Mesenchymal stem cell (in vitro differentiated cells and primary cell): ENCODE results near the gene BAHCC1.

ENCODE experiments used
- DNase-seq: peaks from one replicate; pipeline ENCODE4 v3.0.0-alpha.2; 2013
- H2AFZ ChIP-seq: one replicate; pipeline ENCODE4 v1.6.1; 2013; ENCODE audit warnings: low read depth, mild to moderate bottlenecking, control low read depth, inconsistent platforms, low read length, moderate library complexity
- H2AK5ac ChIP-seq: 2 replicates; pipeline ENCODE4 v1.6.1; 2013; ENCODE audit warnings: low read length, moderate library complexity, mild to moderate bottlenecking, inconsistent platforms; ENCODE audit not compliant: severe bottlenecking
- H2BK120ac ChIP-seq: one replicate; pipeline ENCODE4 v1.6.1; 2013; ENCODE audit warnings: low read depth, mild to moderate bottlenecking, inconsistent platforms, low read length, moderate library complexity
- H2BK12ac ChIP-seq, 2 experiments: one replicate each; pipeline ENCODE4 v1.6.1; 2013; ENCODE audit warnings: inconsistent platforms in 2 of 2, low read length in 2 of 2, mild to moderate bottlenecking in 2 of 2, moderate library complexity in 2 of 2, control low read depth in 1 of 2
- H2BK15ac ChIP-seq: one replicate; pipeline ENCODE4 v1.6.1; 2013; ENCODE audit warnings: mild to moderate bottlenecking, low read depth, inconsistent platforms; ENCODE audit not compliant: poor library complexity, severe bottlenecking
- H2BK5ac ChIP-seq: 2 replicates; pipeline ENCODE4 v1.6.1; 2013; ENCODE audit warnings: low read depth, mild to moderate bottlenecking, low read length, control low read depth, inconsistent platforms; ENCODE audit not compliant: poor library complexity, severe bottlenecking
- H3K14ac ChIP-seq, 2 experiments: one replicate each; pipeline ENCODE4 v1.6.1; 2013; ENCODE audit warnings: inconsistent platforms in 2 of 2, low read length in 2 of 2, control low read depth in 1 of 2, mild to moderate bottlenecking in 1 of 2, moderate library complexity in 1 of 2
- H3K18ac ChIP-seq, 2 experiments: one replicate each; pipeline ENCODE4 v1.6.1; 2013; ENCODE audit warnings: inconsistent platforms in 2 of 2, low read length in 2 of 2, control low read depth in 1 of 2, low read depth in 1 of 2, mild to moderate bottlenecking in 1 of 2
- H3K23ac ChIP-seq, 2 experiments: one replicate each; pipeline ENCODE4 v1.6.1; 2013; ENCODE audit warnings: inconsistent platforms in 2 of 2, low read length in 2 of 2, mild to moderate bottlenecking in 2 of 2, moderate library complexity in 2 of 2, control low read depth in 1 of 2
- H3K27ac ChIP-seq: 2 replicates; pipeline ENCODE4 v1.5.1; 2013; ENCODE audit warnings: mild to moderate bottlenecking, moderate library complexity, low read length, control low read depth, inconsistent platforms; ENCODE audit not compliant: poor library complexity, severe bottlenecking
- H3K27me3 ChIP-seq, 2 experiments: 2 replicates each; pipeline versions ENCODE4 v1.6.1 to v1.7.0; 2013; ENCODE audit warnings: low read length in 2 of 2, mild to moderate bottlenecking in 2 of 2, moderate library complexity in 2 of 2, control low read depth in 1 of 2, inconsistent platforms in 1 of 2; ENCODE audit not compliant: control insufficient read depth in 1 of 2, insufficient read depth in 1 of 2
- H3K36me3 ChIP-seq, 2 experiments: 2 replicates each; pipeline versions ENCODE4 v1.6.1 to v1.7.0; 2013; ENCODE audit warnings: low read length in 2 of 2, control low read depth in 1 of 2, inconsistent platforms in 1 of 2, low read depth in 1 of 2, mild to moderate bottlenecking in 1 of 2; ENCODE audit not compliant: insufficient read depth in 2 of 2, control insufficient read depth in 1 of 2
- H3K4ac ChIP-seq, 2 experiments: one replicate each; pipeline ENCODE4 v1.6.1; 2013; ENCODE audit warnings: inconsistent platforms in 2 of 2, low read length in 2 of 2, mild to moderate bottlenecking in 2 of 2, moderate library complexity in 2 of 2, control low read depth in 1 of 2, low read depth in 1 of 2
- H3K4me1 ChIP-seq: 2 replicates; pipeline ENCODE4 v1.6.1; 2013; ENCODE audit warnings: low read depth, low read length, control low read depth; ENCODE audit not compliant: control insufficient read depth, insufficient read depth
- H3K4me2 ChIP-seq: 2 replicates; pipeline ENCODE4 v1.6.1; 2013; ENCODE audit warnings: low read length, mild to moderate bottlenecking, inconsistent platforms; ENCODE audit not compliant: poor library complexity, severe bottlenecking
- H3K4me3 ChIP-seq, 2 experiments: 2 replicates each; pipeline versions ENCODE4 v1.5.1 to v1.7.0; 2013; ENCODE audit warnings: low read length in 2 of 2, mild to moderate bottlenecking in 2 of 2, control low read depth in 1 of 2, low read depth in 1 of 2; ENCODE audit not compliant: insufficient read depth in 1 of 2
- H3K79me1 ChIP-seq: replicated peaks from 2 replicates; pipeline ENCODE4 v1.6.1; 2013; ENCODE audit warnings: mild to moderate bottlenecking, control low read depth, low read length, inconsistent platforms; ENCODE audit not compliant: poor library complexity, severe bottlenecking
- H3K9ac ChIP-seq: 2 replicates; pipeline ENCODE4 v1.7.0; 2013; ENCODE audit warnings: mild to moderate bottlenecking, low read length, moderate library complexity
- H3K9me3 ChIP-seq: 2 replicates; pipeline ENCODE4 v1.7.0; 2013; ENCODE audit warnings: mild to moderate bottlenecking, low read length; ENCODE audit not compliant: control insufficient read depth
- H4K8ac ChIP-seq: one replicate; pipeline ENCODE4 v1.6.1; 2013; ENCODE audit warnings: inconsistent platforms, mild to moderate bottlenecking, low read length, moderate library complexity
- H4K91ac ChIP-seq: one replicate; pipeline ENCODE4 v1.6.1; 2013; ENCODE audit warnings: mild to moderate bottlenecking, low read length, inconsistent platforms
- WGBS: methylation state at CpG from one replicate; pipeline ENCODE4 v1.1.7; 2013; ENCODE audit warnings: mixed read lengths; 5-methylcytosine and 5-hydroxymethylcytosine counted together

Gene BAHCC1

DNA sequence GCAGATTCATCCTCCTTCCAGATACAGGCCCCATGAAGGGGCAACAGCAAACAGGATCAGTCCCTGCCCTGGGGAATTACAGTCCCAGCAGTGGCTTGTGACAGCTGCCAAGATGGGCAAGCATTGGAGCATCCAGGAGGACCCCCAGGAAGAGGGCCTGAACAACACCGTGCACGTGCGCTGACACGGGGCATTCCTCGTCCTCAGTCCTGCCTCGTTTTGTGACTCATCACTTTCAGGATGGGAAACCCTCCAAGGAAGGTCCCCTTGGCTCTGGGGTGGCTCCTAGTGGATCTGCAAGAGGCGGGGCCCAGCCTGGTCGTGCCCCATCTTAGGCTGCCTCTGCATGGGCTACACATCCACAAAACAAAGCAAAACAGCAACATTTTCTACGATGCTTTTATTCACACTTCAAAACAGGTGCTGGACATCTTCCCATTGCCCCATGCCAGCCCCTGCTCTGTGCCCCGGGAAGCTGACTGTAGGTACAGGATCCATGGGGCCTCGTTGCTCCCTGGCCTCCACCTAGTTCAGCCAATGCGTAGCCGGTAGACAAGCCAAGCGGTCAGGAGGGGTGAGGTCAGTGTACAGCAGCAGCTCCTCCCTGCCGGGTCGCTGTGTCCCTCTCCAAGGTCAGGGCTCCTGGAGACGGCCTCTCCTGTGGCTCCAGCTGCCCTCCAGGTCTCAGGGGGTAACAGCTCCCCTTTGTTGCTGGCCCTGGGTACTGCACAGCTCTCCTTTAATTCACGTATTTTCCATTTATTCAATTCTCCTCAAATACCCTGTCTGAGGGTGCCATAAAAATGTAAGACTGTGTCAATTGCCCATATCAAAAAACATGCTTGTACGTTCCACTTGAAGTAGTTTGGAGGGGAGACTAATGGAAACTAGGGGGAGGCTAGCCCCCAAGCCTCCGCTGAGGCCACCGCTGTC lies 85.1 kb downstream of the BAHCC1 start:
- no peak overlapping the region for H2AFZ ChIP-seq
- H3K18ac ChIP-seq = peak overlapping the region in 1 of 2 experiments; percentile 67
- peaks cover 42% of the 10 kb centered on the region for H3K4me1 ChIP-seq
- H2BK5ac ChIP-seq = no peak overlapping the region
- peak overlapping the region in 1 of 2 experiments; percentile 37 for H2BK12ac ChIP-seq
- no peak overlapping the region for H3K4ac ChIP-seq
- H3K4me2 ChIP-seq = no peak overlapping the region
- H3K9me3 ChIP-seq = peaks cover 5% of the 10 kb centered on the region
- H2AK5ac ChIP-seq = no peak overlapping the region
- peaks cover 2% of the 10 kb centered on the region for H3K79me1 ChIP-seq
- H4K91ac ChIP-seq = peak overlapping the region; percentile 47
- H3K27me3 ChIP-seq = peaks cover 0 to 12% of the 10 kb centered on the region in 2 experiments
- peak overlapping the region in 1 of 2 experiments; percentile 76 for H3K4me3 ChIP-seq
- no peaks in the 10 kb centered on the region for H3K36me3 ChIP-seq
- H3K27ac ChIP-seq = no peak overlapping the region
- H4K8ac ChIP-seq = peak overlapping the region; percentile 19
- WGBS = 68% methylated on average over 20 of the region's 21 CpGs
- H2BK120ac ChIP-seq = no peak overlapping the region
- H2BK15ac ChIP-seq = peak overlapping the region; percentile 84
- H3K23ac ChIP-seq = no peak overlapping the region
- peak overlapping the region; percentile 46 for H3K9ac ChIP-seq
- peak overlapping the region in 1 of 2 experiments; percentile 69 for H3K14ac ChIP-seq
- peak; percentile 62 for DNase-seq

- H2BK120ac ChIP-seq = no peak overlapping the region
- H2AK5ac ChIP-seq = no peak overlapping the region
- peak overlapping the region; percentile 47 for H4K8ac ChIP-seq
- H3K4ac ChIP-seq = no peak overlapping the region
- H2AFZ ChIP-seq = no peak overlapping the region
- H3K27ac ChIP-seq = no peak overlapping the region
- H3K9me3 ChIP-seq = peaks cover 5% of the 10 kb centered on the region
- H4K91ac ChIP-seq = no peak overlapping the region
- peak overlapping the region in 1 of 2 experiments; percentile 37 for H2BK12ac ChIP-seq
- no peak for DNase-seq
- H2BK5ac ChIP-seq = no peak overlapping the region
- peaks cover 2% of the 10 kb centered on the region for H3K79me1 ChIP-seq
- H3K23ac ChIP-seq = no peak overlapping the region
- H3K4me1 ChIP-seq = peaks cover 42% of the 10 kb centered on the region
- peak overlapping the region; percentile 0 to 37 for H3K18ac ChIP-seq
- peaks cover 0 to 12% of the 10 kb centered on the region in 2 experiments for H3K27me3 ChIP-seq
- peak overlapping the region in 1 of 2 experiments; percentile 76 for H3K4me3 ChIP-seq
- H2BK15ac ChIP-seq = peak overlapping the region; percentile 84
- no peak overlapping the region for H3K14ac ChIP-seq
- H3K36me3 ChIP-seq = no peaks in the 10 kb centered on the region
- H3K4me2 ChIP-seq = peak overlapping the region; percentile 57
- H3K9ac ChIP-seq = peak overlapping the region; percentile 71
- WGBS = 49% methylated on average over 91 of the region's 94 CpGs
Measured at GRCh38 chr17:81481073-81481799, 86.0 kb downstream of the BAHCC1 start.

DNA sequence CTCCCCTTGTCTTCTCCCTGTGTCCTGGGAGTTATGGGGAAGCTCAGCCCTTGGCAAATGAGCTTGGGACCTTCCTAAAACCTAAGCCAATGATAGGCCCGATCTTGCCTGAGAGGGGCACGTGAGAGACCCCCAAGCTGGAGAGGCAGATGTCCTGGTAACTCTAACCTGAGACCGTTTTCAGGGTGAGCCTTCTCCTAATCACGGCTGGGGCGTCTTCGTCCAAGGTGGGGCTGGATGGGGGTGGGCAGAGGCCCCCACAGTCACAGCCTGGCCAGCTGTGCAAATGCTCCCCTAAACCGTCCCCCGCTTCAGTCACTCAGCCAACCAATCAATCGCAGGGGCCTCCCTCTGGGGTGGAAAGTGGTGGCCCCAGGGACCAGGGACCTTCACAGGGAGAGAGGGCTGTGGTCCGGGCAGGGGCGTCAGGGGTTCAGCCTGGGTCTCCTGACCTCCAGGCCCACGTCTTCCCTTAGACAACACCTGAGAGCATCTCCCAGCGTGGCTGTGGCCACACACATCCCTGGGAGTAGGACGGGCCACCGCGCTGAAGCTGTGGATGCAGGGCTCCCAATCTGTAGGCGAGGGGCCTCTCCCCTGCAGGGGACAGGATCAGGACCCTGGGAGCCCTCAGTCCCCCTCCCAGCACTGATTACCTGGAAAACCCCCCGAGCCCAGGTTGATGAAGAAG lies 86.7 kb downstream of the BAHCC1 start:
- WGBS = 83% methylated on average over 15 of the region's 18 CpGs
- H2BK12ac ChIP-seq = no peak overlapping the region
- peak overlapping the region; percentile 35 for H2AK5ac ChIP-seq
- H3K14ac ChIP-seq = no peak overlapping the region
- H2BK15ac ChIP-seq = peak overlapping the region; percentile 71
- H3K9ac ChIP-seq = peak overlapping the region; percentile 71
- H2BK5ac ChIP-seq = no peak overlapping the region
- H3K23ac ChIP-seq = no peak overlapping the region
- H3K36me3 ChIP-seq = no peaks in the 10 kb centered on the region
- H4K8ac ChIP-seq = peak overlapping the region; percentile 4
- H3K4me1 ChIP-seq = peaks cover 42% of the 10 kb centered on the region
- H3K4me2 ChIP-seq = peak overlapping the region; percentile 57
- peak overlapping the region in 1 of 2 experiments; percentile 0 for H3K18ac ChIP-seq
- peaks cover 0 to 12% of the 10 kb centered on the region in 2 experiments for H3K27me3 ChIP-seq
- no peak overlapping the region for H2AFZ ChIP-seq
- no peak overlapping the region for H3K27ac ChIP-seq
- DNase-seq = no peak
- no peak overlapping the region for H4K91ac ChIP-seq
- peaks cover under 1% of the 10 kb centered on the region for H3K9me3 ChIP-seq
- no peak overlapping the region for H3K4ac ChIP-seq
- H3K4me3 ChIP-seq = peak overlapping the region in 1 of 2 experiments; percentile 76
- no peak overlapping the region for H2BK120ac ChIP-seq
- peaks cover 2% of the 10 kb centered on the region for H3K79me1 ChIP-seq
